HG03039 (cell line): ENCODE data around the gene NAT10.

Source experiments
- ATAC-seq: cut with Tn5 transposase; IDR thresholded peaks from one replicate; pipeline ENCODE4 v1.9.1; 2021; ENCODE audit warnings: mild to moderate bottlenecking, moderate library complexity; ENCODE audit not compliant: unreplicated experiment

Gene NAT10

DNA sequence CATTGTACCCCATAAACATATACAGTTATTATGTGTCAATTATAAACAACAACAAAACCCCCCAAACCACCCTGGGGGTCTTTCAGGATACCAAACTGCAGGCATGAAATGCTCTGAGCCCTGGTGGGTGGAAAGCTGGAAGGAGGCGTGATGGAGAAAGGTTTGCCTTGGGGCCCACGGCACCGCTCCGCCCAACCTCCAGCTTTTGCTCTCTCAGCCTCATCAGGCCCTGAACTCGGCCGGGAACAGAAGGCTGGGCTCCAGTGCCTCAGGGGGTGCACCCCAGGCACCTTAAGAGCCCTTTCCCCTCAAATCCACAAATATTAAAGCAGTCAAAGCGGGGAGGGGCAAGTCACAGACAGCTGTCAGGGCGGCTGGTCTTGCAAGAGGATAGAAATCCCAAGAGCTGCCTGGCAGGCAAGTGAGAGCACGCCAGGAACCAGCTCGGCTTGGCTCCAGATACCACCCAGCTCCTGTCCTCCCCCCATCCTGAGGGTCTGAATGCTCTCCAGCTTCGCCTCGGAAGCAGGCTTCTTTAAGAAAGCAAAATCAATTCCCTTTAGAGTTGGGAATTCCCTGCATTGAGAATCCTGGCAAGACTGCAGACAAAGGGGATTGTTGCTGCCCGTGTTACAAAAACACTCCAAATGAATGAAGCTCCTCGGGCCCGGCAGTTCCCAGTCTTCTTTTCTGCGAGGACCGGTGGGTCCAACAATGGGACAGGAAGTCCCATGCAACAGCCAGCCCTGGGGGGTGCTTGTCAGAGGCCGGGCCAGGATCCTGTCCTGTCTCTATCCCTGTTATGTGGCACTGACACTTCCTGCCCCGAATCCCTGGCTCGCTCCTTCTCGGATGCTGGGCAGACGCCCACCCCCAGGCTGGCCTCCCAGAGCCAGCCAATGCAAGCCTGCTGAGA is 80.8 kb downstream of the NAT10 start:
- no peak for ATAC-seq

DNA sequence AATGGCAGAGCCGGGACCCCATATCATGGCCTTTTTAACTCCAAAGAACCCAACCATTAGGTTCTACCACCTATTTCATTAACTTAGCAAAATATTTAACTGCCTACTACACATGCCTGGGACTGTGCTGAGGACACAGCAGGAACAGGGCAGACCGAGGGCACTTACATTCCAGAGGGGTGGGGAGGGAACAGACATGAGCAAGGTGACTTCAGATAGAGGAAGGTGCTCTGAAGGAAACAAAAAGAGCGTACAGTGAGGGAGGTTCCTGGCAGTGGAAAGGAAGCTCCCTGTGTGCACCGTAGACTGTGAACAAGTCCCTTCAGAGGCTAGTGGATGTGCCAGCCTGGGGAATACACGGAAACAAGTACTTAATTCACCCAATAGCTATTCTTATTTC is 82.8 kb downstream of the NAT10 start:
- ATAC-seq, result no peak

DNA sequence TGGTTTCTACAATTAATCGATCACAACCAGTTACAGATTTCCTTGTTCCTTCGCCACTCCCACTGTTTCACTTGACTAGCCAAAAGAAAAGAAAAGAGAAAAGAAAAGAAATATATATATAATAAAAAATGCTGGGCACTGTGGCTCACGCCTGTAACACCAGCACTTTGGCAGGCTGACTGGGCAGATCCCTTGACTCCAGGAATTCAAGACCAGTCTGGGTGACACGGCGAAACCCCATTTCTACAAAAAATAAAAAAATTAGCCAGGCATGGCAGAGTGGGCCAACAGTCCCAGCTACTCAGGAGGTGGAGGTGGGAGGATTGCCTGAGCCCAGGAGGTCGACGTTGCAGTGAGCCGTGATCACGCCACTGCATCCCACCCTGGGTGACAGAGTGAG is 83.8 kb downstream of the NAT10 start:
- ATAC-seq, result no peak

DNA sequence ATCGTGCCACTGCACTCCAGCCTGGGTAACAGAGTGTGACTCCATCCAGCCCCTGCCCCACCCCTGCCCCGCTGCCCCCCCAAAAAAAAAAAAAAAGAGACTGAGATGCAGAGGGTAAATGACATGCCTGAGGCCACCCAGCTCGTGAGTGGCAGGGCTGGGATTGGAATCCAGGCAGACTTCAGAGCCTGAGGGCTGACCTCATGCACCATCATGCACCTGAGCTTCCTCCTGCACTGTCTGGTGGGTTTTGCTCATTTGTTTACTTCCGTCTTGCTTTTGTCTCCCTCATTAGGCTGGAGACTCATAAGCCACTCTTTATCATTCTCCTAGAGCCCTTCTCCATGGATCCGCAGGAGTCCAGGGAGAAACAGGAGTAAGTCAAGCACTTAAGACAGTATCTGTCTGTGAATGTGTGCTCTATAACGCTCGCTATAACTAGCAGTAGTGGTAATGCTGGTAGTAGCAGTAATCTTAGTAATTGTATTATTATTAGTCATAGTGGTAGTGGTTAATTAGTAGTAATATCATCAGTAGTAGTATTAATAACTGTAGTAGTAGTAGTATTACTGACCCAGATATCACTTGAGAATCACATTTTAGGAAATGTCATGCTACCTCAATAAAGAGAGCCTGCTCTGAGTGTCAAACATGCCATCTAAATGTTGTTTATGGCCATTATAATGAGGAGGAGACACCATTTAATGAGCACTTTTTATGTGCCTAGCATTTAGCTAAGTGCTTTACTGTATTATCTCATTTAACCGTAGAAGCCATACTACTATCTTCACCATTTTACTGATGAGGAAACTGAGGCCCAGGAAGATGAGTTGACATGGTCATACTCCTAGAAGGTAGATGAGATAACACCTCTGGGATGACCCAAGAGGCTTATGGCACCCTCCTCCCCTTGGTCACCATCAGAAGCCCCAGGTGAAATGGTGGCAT is 85.0 kb downstream of the NAT10 start:
- no peak for ATAC-seq

DNA sequence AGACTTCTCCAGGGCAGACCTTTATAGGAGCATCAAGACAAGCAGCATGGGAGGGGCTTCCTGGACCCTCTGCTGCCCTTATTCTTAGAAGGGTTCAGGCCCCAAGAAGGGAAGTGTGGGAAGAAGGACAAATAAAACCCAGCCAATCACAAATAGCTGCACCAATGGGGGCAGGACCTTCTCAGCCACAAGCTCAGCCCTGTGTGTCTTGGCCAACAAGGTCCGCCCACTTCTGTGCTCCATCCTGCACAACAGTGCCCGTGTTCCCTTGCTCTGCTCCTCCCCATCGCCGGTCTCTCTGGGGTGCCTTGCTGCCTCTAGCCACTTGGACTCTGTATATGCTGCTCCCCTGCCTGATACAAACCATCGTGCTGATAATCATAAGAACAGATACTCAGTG is 86.1 kb downstream of the NAT10 start:
- no peak for ATAC-seq

DNA sequence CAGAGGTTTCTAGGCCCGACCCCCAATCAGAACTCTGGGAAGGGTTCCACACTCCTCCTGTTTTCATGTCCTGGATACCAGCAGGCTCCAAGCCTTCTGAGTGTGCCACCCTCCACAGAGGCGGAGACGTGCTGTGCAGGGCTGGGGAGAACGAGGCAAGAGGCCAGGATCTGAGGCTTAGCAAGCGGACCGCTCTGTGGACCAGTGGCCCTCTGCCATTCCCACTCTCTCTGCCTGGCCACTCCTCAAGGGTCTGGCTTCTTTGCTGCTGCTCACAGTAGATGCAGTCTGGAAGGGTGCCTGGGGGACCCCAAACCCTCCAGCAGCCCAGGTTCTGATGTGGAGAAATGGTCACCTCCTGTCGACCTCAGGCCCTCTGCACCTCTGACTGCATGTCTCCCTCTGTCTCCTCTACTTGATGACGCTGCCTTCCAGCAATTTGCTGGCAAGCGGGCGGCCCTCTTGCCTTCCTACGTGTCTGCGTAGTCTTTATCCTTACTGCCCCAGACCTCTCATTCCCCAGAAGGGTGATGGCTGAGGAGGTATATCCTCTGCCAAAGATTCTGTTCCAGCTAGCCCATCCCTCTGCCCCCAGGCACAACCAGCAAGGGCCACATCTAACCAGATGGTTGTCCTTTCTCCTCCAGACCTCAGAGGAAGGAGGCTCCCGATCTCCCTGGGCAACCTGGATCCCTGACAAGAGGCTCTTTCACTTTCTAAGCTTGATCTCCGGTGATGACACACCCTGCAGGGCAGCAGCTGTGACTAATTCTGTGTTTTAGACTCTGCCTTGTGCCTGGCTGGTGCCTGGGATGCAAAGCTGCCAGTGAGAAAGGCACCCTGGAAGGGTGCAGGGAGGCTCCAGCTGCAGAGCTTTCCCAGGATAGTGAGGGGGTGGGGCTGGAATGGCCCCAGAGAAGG is 87.3 kb downstream of the NAT10 start:
- no peak for ATAC-seq

DNA sequence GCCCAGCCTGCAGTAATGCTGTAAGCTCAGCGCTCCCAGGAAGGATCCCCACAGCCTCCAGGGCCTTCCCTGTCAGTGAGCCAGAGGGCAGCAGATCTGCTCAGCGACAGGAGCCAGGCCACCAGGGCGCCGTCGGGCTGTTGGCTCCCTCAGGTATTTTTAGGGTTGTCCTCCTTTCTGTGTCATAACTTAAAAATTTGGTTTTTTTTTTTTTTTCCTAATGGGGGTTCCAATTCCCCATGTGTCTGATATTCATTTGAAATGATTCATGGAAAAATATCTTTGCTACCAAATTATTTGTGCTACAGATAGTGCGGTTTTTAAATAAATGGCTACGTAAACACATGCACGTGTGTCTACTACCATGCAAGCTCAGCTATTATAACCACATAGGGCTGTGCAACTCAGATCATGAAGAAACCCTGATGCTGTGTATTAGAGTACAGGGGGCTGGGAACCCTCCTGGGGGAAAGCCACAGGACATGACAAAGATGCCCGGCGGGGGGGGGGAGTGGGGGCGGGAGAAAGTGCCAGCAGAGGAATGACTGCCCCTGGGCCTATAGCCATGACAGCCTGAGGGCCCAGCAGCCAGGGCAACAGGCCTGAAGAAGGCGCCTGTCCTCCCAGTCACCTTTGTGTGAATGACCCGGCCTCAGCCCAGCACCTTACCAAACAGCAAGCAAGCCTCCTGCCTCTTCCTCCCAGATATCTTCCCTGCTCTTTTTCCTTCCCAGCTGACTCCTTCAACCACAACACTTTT is 89.3 kb downstream of the NAT10 start:
- ATAC-seq, result no peak
